Measurements from ENCODE around the gene BSCL2.
"Not testable (repeated sequence)": the region's sequence is repeated elsewhere in the genome, so short reads cannot be mapped to it uniquely, and the experiment has no call there.

The BSCL2 gene

GRCh38 chr11:62677156-62677555 lies 30.1 kb downstream of the BSCL2 start:
- DNase-seq (ENCODE audit: low read depth in 2 of 2): no peak
- H3K4me3 ChIP-seq (replicated peaks in 1 of 2; ENCODE audit: low read depth in 2 of 2, low read length in 2 of 2): no peak overlapping the region
- TF ChIP-seq CTCF (IDR thresholded peaks at IDR 0.05; ENCODE audit: low read depth, low read length): no peak

GRCh38 chr11:62676698-62677097 lies 30.5 kb downstream of the BSCL2 start:
- no peak overlapping the region for H3K4me3 ChIP-seq (replicated peaks in 1 of 2; ENCODE audit: low read depth in 2 of 2, low read length in 2 of 2)
- DNase-seq (ENCODE audit: low read depth in 2 of 2): no peak
- TF ChIP-seq CTCF (IDR thresholded peaks at IDR 0.05; ENCODE audit: low read depth, low read length): no peak

GRCh38 chr11:62675415-62675814 lies 31.8 kb downstream of the BSCL2 start:
- not testable (repeated sequence) for DNase-seq (ENCODE audit: low read depth in 2 of 2)

GRCh38 chr11:62673196-62673525 lies 34.1 kb downstream of the BSCL2 start:
- TF ChIP-seq CTCF (IDR thresholded peaks at IDR 0.05; ENCODE audit: low read depth, low read length): no peak
- no peak overlapping the region for H3K4me3 ChIP-seq (replicated peaks in 1 of 2; ENCODE audit: low read depth in 2 of 2, low read length in 2 of 2)
- DNase-seq (ENCODE audit: low read depth in 2 of 2): peak in 1 of 2 donors; percentile 11

More at GRCh38 chr11:62675415-62675814, 31.8 kb downstream of the BSCL2 start:
- H3K4me3 ChIP-seq (replicated peaks in 1 of 2; ENCODE audit: low read depth in 2 of 2, low read length in 2 of 2): not testable (repeated sequence)

- DNase-seq (ENCODE audit: low read depth in 2 of 2): peak; percentile 91
- TF ChIP-seq CTCF (IDR thresholded peaks at IDR 0.05; ENCODE audit: low read depth, low read length): no peak
- H3K4me3 ChIP-seq (replicated peaks in 1 of 2; ENCODE audit: low read depth in 2 of 2, low read length in 2 of 2): peak within 1 kb of the TSS; percentile 76 to 83
Measured at GRCh38 chr11:62671608-62672389, 35.4 kb downstream of the BSCL2 start, which contains the start of the genes LBHD1 and UQCC3. TSS of gene LBHD1 (minus strand) at chr11:62672267. CDS start at chr11:62670031, 2,236 bp downstream. TSS of gene UQCC3 (plus strand) at chr11:62671673. CDS start at chr11:62671746, 73 bp downstream.

- peak overlapping the region; percentile 76 to 83 for H3K4me3 ChIP-seq (replicated peaks in 1 of 2; ENCODE audit: low read depth in 2 of 2, low read length in 2 of 2)
- no peak for DNase-seq (ENCODE audit: low read depth in 2 of 2)
- TF ChIP-seq CTCF (IDR thresholded peaks at IDR 0.05; ENCODE audit: low read depth, low read length): no peak
Measured at GRCh38 chr11:62671236-62671607, 36.0 kb downstream of the BSCL2 start.

- no peak for TF ChIP-seq CTCF (IDR thresholded peaks at IDR 0.05; ENCODE audit: low read depth, low read length)
- no peak for DNase-seq (ENCODE audit: low read depth in 2 of 2)
- H3K4me3 ChIP-seq (replicated peaks in 1 of 2; ENCODE audit: low read depth in 2 of 2, low read length in 2 of 2): no peak overlapping the region
Measured at GRCh38 chr11:62669420-62670161, 37.6 kb downstream of the BSCL2 start.

Data from cardiac fibroblast (primary cell).